ENCODE measurements around the gene MED17. TPM values are rescaled to one million over a fixed set of nuclear protein-coding genes. Genes with fewer than 3 reads are reported as not detected.
A peak's percentile ranks its signal among the peaks of the same experiment; 100 is the strongest.

The MED17 gene
- total and polyA plus RNA-seq, 10 of the 15 experiments (the other 5 are each of a cell fraction or from before 2014, with no cell fraction given), result 7.3 to 38.7 (median 28.3) TPM

- Histone ChIP-seq H3K79me2 (ENCODE audit: control insufficient read depth, insufficient read depth, low read length) (no peaks in the 10 kb centered on the region), H3K9ac (ENCODE audit: control insufficient read depth, insufficient read depth, low read length) (no peak overlapping the region), H3K4me3 (no peak overlapping the region), H2AFZ (ENCODE audit: control insufficient read depth, low read depth, low read length) (no peak overlapping the region), H3K4me1 (ENCODE audit: control insufficient read depth, insufficient read depth, low read length) (no peaks in the 10 kb centered on the region), H3K4me2 (ENCODE audit: control insufficient read depth, insufficient read depth) (no peak overlapping the region), H3K27ac (ENCODE audit: control insufficient read depth, insufficient read depth) (no peak overlapping the region), H3K27me3 (replicated peaks in 1 of 2; ENCODE audit: control insufficient read depth in 2 of 2, insufficient read depth in 2 of 2, low read length in 1 of 2) (no peaks in the 10 kb centered on the region), H4K20me1 (ENCODE audit: control insufficient read depth, insufficient read depth) (no peaks in the 10 kb centered on the region), H3K36me3 (ENCODE audit: control insufficient read depth in 2 of 2, insufficient read depth in 2 of 2, low read length in 1 of 2) (no peaks in the 10 kb centered on the region), H3K9me3 (replicated peaks; ENCODE audit: control insufficient read depth, insufficient read depth, low read length) (peaks cover 3% of the 10 kb centered on the region; the same call in 2 of the 3 replicates)
- in situ Hi-C loops (cut with MboI), result no loop called here
- ATAC-seq, result no peak
- TF ChIP-seq IRF5 (IDR thresholded peaks at IDR 0.05; ENCODE audit: borderline replicate concordance) (no peak), NR2C1 (IDR thresholded peaks at IDR 0.05) (no peak), REST (IDR thresholded peaks at IDR 0.05; ENCODE audit: low read depth, low read length) (peak; percentile 52; the same call in 1 of the 2 replicates), MAX (IDR thresholded peaks at IDR 0.05; ENCODE audit: low read depth, low read length) (no peak)
- FAIRE-seq, result no peak
- ChIA-PET RAD21 (ENCODE audit: unreplicated experiment) (no interaction called here), CTCF (interaction anchor here (1.4 kb wide), 1 partner anchor 11 kb away, joined by 4 read pairs; the partner anchor contains the start of gene MED17), POLR2A (interaction anchor here (0.5 kb wide), 1 partner anchor 22 kb away, joined by 3 read pairs; no protein-coding TSS in a partner anchor), SMC1A (ENCODE audit: uncharacterized antibody, unreplicated experiment) (no interaction called here)
- intact Hi-C loops (cut with micrococcal nuclease; ENCODE audit: unreplicated experiment), result no loop called here
- no peak for DNase-seq (ENCODE audit: low read depth, low spot score)
- WGBS (ENCODE audit: insufficient coverage, insufficient replicate concordance, low lambda C conversion rate, missing lambda C conversion rate), result 73% methylated on average over 3 of the region's 3 CpGs
- BruUV-seq (replicated peaks), result no TSS peak
Observed at GRCh38 chr11:93773045-93773477, 11.0 kb upstream of the MED17 start.

Measured in GM12878 (cell line).